Stimulated activated CD8-positive, alpha-beta memory T cell treated with anti-CD3 and anti-CD28 coated beads, Interleukin-15, amount 100 ng/mL, for 1 hour (primary cell): ENCODE data around the gene RUVBL2.
A peak's percentile ranks its signal among the peaks of the same experiment; 100 is the strongest.
"Not testable (repeated sequence)": the region's sequence is repeated elsewhere in the genome, so short reads cannot be mapped to it uniquely, and the experiment has no call there.

Experiments used
- DNase-seq: peaks from one replicate; pipeline ENCODE4 v3.0.0-alpha.2; 2020; ENCODE audit warnings: low read depth

Gene RUVBL2

DNA sequence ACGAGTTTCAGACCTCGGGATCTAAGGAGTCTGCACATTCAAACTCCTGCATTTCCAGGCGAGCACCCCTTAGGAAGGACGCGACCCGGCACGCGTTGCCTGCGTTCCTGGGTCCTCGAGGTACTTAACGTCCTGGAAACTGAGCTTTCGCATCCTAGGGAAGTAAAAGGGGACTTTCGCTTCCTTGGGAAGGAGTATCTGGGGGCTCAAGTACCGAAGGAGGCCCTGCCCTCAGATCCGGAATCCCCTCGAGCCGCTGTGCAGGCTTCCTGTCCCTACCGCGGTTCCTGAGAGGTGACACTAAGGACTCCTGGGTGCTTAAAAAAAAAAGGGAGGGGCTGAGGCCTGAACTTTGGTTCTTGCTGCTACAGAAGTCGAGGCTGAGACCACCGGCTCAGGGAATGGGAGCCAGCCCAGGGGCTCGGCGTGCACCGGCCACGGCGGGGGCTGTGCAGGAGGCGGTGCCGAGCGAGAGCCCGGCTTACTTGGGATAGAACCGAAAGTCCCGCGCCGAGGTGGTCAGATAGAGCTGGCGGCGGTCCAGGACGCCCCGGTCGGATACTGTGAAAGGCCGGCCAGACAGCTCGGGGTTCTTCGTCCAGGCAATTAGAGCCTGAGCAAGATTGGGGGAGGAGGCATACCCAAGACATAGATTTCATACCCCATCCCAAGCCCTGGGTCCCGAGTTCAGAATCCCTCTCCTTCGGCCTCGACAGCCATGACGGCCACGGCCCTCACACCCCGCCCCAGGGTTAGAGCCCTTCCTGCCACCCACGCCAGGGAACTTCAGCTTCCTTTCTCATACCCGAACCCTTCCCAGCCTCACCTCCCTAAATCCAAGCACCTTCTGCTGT lies 24.9 kb downstream of the RUVBL2 start:
- not testable (repeated sequence) for DNase-seq

- peak; percentile 40 for DNase-seq
Measured at GRCh38 chr19:49019242-49019932, 25.7 kb downstream of the RUVBL2 start.

DNA sequence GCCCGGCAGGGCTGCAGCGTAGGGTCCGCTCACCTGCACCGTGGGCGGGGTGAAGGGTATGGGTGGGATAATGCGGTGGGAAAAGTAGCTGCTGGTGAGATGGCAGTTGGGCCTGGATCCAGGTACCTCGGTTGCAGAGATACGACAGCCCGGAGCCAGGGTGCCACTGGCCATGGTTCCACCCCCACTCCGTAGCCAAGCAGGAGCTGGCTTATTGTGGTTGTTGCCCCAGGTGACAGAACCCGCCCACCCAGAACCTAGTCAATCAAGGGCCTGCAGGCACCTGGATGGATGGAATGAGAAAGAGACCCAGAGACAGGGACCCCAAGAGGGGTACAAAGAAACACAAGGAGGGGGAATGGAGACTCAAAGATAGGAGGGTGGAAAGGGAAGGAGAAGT lies 26.7 kb downstream of the RUVBL2 start:
- no peak for DNase-seq

DNA sequence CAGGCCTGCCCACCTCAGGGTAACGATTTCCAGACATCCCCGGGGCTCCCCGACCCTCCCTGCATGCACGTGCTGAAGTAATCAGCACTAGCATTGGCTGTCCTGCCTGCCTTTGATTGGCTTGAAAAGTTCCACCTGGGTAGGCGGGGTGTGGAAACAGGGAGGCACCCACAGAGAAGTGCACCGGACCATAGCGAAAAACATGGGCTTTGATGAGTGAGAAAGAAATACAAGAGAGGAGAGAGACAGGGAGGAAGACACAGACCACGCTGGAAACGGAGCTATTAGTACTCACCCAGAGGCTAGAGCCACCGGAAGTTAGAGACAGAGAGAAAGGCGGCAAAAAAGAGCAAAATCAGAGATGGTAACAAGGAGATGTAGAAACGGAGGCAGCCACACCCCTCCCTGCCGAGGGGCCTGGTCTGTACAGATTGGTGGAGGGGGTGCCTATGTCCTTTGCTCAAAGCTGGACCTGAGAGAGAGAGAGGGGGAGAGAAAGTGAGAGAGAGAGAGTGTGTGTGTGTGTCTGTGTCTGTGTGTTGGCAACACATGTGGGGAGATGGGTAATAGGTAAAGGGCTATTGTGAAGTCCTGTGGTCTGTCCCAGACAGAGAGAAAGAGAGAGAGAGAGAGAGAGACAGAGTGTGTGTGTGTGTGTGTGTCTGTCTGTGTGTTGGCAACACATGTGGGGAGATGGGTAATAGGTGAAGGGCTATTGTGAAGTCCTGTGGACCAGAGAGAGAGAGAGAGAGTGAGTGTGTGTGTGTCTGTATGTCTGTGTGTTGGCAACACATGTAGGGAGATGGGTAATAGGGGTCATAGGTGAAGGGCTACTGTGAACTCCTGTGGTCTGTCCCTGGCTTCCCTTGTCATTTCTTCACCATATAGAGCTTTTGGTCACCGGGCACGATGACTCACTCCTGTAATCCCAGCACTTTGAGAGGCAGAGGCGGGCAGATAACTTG lies 27.5 kb downstream of the RUVBL2 start:
- no peak for DNase-seq

DNA sequence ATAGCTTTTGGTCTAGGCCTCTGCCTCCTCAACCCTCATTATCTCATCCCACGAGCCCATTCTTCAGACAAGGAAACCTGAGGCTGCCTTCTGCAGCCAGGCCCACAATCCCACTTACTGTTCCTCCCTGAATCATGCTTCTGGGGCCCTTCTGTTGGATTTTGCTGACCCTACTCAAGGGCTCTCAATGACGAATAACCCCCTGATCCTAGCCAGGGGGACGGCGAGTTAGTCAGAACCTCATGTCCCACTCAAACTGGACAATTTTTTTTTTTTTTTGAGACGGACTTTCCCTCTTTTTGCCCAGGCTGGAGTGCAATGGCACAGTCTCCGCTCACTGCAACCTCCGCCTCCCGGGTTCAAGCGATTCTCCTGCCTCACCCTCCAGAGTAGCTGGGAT lies 28.4 kb downstream of the RUVBL2 start:
- DNase-seq = no peak

DNA sequence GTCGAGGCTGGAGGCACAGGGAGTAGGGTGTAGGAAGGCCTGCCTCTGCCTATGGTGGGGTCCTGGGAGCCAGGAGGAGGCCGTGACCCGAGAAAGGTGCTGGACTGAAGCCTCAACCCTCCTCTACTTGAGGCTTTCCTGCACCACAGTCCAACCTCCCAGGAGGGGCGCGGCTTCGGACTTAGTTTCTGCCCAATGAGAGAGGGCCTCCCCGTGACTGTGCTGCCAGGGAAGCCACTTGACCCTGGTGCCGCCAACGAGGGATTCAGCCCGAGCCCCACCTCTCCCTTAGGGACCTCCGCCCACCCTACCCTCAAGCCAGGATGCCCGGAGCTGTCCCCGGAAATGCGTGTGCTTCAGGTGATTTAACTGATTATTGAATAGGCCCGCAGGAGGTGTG lies 30.5 kb downstream of the RUVBL2 start, which contains the start of gene CGB3:
CGB3 (minus strand) TSS at position 101 of the 400 bp plus-strand sequence. CDS start 362 bp downstream, outside the sequence.
- DNase-seq = not testable (repeated sequence)

GRCh38 chr19:49025088-49025487 lies 31.4 kb downstream of the RUVBL2 start:
- DNase-seq = not testable (repeated sequence)

- DNase-seq = not testable (repeated sequence)
Measured at GRCh38 chr19:49025599-49025998, 31.9 kb downstream of the RUVBL2 start.

DNA sequence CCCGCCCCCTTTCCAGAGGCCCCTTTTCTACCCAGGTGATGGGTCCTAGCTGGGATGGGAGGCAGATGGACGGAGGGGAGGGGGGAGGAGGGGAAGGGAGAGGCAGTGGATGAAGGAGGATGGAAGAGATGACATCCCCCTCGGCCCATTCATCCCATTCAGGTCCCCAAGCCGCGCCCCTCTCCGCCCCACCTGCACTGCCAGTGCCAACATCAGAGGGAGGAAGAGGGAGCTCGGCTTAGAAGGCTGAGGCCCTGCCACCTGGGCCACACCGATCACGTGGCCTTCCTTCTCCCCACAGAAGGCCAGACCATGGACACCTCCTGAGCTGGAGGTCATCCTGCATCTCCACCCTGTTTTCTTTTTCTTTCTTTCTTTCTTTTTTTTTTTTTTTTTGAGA lies 35.0 kb downstream of the RUVBL2 start:
- not testable (repeated sequence) for DNase-seq

DNA sequence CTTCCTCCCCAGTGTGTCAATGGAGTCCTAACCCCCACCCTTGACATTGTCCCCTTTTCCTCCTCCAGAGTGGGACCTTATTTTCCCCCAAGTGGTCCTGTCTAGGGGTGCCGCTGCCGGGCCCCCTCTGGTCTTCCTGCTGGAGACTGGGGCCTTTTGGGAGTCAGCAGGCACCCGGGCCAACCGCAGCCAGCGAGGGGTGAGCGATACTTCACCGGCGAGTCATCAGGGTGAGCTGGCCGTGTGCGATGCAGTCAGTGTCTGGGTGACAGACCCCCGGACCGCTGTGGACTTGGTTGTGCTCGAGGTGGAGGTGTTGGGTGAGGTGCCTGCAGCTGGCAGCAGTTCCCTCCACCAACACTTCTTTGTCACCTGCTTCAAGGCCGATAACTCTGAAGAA lies 36.1 kb downstream of the RUVBL2 start:
- not testable (repeated sequence) for DNase-seq

- not testable (repeated sequence) for DNase-seq
Measured at GRCh38 chr19:49030323-49030722, 36.6 kb downstream of the RUVBL2 start.

- DNase-seq = not testable (repeated sequence)
Measured at GRCh38 chr19:49031642-49032301, 38.1 kb downstream of the RUVBL2 start, which contains the start of gene CGB2. Gene CGB2 (plus strand): TSS chr19:49031890. CDS start chr19:49032096, 206 bp downstream.

DNA sequence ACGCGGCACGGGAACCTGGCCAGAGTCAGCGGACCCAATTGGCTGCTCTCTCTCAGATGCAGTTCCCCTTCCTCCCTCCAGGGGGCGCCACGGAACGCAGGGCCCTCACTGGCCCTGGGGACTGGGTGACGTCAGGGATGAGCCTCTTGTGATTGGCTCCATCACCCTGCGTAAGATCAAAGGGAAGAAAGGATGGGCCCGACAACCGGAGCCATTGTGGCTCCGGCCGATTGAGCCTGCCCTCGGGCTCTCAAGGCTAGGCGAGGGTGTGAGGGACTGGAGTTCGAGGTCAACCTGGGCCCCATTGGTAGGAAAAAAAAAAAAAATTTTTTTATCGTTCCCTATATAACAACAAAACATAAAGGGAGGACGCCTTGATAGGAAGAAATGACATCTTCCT lies 43.1 kb downstream of the RUVBL2 start, which contains the start of gene CGB1:
CGB1 (minus strand) TSS at position 81 of the 400 bp plus-strand sequence. CDS start 184 bp downstream, outside the sequence.
- not testable (repeated sequence) for DNase-seq

DNA sequence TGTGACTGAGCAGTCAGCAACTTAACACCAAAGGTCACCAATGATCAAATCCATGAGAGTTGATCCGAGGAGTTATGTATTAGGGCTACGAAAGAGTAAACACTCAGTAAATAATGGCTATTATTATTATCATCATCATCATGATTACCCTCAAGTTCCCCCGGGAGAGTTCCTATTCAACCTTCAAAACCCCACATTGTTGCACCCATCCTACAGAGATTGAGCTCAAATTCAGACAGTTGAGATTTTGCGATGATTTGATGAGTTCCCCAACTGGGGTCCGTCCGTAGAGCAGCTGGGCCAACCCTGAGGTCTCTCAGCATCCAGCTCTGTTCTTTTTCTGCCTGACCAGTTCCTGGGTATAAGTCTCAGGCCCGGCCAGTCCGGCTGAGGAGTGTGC lies 44.4 kb downstream of the RUVBL2 start:
- DNase-seq = not testable (repeated sequence)

DNA sequence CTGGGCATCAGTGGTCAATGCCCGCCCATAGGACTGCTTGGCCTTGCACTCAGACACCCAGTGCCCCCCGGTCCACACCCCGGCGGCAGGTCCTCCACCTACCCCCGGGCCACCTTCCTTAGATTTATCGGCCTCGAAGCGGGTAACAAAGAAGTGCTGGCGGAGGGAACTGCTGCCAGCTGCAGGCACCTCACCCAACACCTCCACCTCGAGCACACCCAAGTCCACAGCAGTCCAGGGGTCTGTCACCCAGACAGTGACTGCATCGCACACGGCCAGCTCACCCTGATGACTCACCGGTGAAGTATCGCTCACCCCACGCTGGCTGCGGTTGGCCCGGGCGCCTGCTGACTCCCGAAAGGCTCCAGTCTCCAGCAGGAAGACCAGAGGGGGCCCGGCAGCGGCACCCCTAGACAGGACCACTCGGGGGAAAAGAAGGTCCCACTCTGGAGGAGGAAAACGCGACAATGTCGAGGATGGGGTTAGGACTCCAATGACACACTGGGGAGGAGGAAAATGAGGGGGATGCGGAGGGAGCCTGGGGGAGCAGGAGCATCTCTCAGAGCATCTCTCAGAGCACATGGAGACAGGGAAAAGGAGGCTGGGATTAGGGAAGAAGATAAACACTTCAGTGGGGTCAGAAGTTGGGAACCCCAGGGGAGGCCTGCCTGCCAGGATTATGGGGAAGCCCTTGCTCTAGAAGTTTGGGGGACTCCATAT lies 45.0 kb downstream of the RUVBL2 start:
- not testable (repeated sequence) for DNase-seq

DNA sequence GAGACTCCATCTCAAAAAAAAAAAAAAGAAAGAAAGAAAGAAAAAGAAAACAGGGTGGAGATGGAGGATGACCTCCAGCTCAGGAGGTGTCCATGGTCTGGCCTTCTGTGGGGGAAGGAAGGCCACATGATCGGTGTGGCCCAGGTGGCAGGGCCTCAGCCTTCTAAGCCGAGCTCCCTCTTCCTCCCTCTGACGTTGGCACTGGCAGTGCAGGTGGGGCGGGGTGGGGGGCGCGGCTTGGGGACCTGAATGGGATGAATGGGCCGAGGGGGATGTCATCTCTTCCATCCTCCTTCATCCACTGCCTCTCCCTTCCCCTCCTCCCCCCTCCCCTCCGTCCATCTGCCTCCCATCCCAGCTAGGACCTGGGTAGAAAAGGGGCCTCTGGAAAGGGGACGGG lies 46.0 kb downstream of the RUVBL2 start:
- DNase-seq = not testable (repeated sequence)

DNA sequence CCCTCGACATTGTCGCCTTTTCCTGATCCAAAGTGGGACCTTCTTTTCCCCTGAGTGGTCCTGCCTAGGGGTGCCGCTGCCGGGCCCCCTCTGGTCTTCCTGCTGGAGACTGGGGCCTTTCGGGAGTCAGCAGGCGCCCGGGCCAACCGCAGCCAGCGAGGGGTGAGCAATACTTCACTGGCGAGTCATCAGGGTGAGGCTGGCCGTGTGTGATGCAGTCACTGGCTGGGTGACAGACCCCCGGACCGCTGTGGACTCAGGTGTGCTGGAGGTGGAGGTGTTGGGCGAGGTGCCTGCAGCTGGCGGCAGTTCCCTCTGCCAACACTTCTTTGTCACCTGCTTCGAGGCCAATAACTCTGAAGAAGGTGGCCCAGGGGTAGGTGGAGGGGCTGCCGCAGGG lies 48.5 kb downstream of the RUVBL2 start:
- DNase-seq = no peak

GRCh38 chr19:49042666-49043065 lies 49.0 kb downstream of the RUVBL2 start:
- not testable (repeated sequence) for DNase-seq

GRCh38 chr19:49043548-49043947 lies 49.9 kb downstream of the RUVBL2 start, which contains the start of gene CGB5:
Gene CGB5 (plus strand): TSS chr19:49043848. CDS start chr19:49044210, 362 bp downstream.
- DNase-seq = not testable (repeated sequence)

GRCh38 chr19:49049011-49049410 lies 55.3 kb downstream of the RUVBL2 start, which contains the start of gene CGB8:
Gene CGB8 (minus strand): TSS chr19:49049111. CDS start chr19:49048739, 372 bp downstream.
- not testable (repeated sequence) for DNase-seq
